Activated T-cell treated with anti-CD3 and anti-CD28 coated beads, Interleukin-2, amount 50 U/mL, for 24 hours (primary cell): ENCODE data around the gene PIGK.

Experiments
- DNase-seq: peaks from one replicate; pipeline ENCODE4 v3.0.0-alpha.2; 2020
- H3K27ac Mint-ChIP-seq: 2 replicates; pipeline ENCODE4 v1.8.0; 2020; ENCODE audit warnings: mild to moderate bottlenecking, mixed read lengths
- H3K27me3 Mint-ChIP-seq: 2 replicates; pipeline ENCODE4 v1.8.0; 2020; ENCODE audit warnings: mixed read lengths
- H3K36me3 Mint-ChIP-seq: 2 replicates; pipeline ENCODE4 v1.8.0; 2020; ENCODE audit warnings: low read depth, mixed read lengths
- H3K4me1 Mint-ChIP-seq: 2 replicates; pipeline ENCODE4 v1.8.0; 2020; ENCODE audit warnings: low read depth, mixed read lengths
- H3K4me3 Mint-ChIP-seq: 2 replicates; pipeline ENCODE4 v1.8.0; 2020; ENCODE audit warnings: mild to moderate bottlenecking, moderate library complexity, mixed read lengths
- H3K9me3 Mint-ChIP-seq: 2 replicates; pipeline ENCODE4 v1.8.0; 2020; ENCODE audit warnings: mixed read lengths

Gene PIGK

GRCh38 chr1:77051425-77051824 lies 167.8 kb downstream of the PIGK start:
- Mint-ChIP-seq H3K4me1 (peaks cover 19% of the 10 kb centered on the region), H3K36me3 (no peaks in the 10 kb centered on the region), H3K4me3 (no peak overlapping the region), H3K27me3 (no peaks in the 10 kb centered on the region), H3K27ac (no peak overlapping the region), H3K9me3 (no peaks in the 10 kb centered on the region)
- no peak for DNase-seq

- no peak overlapping the region for H3K4me3 Mint-ChIP-seq
- no peak overlapping the region for H3K27ac Mint-ChIP-seq
- peaks cover 25% of the 10 kb centered on the region for H3K4me1 Mint-ChIP-seq
- no peak for DNase-seq
- no peaks in the 10 kb centered on the region for H3K9me3 Mint-ChIP-seq
- H3K27me3 Mint-ChIP-seq: no peaks in the 10 kb centered on the region
- H3K36me3 Mint-ChIP-seq: no peaks in the 10 kb centered on the region
These were observed 170.6 kb downstream of the PIGK start for GRCh38 chr1:77048615-77049005.

GRCh38 chr1:77047978-77048614 lies 171.1 kb downstream of the PIGK start:
- H3K27me3 Mint-ChIP-seq: no peaks in the 10 kb centered on the region
- no peak overlapping the region for H3K4me3 Mint-ChIP-seq
- H3K4me1 Mint-ChIP-seq: peaks cover 25% of the 10 kb centered on the region
- no peak for DNase-seq
- H3K36me3 Mint-ChIP-seq: no peaks in the 10 kb centered on the region
- H3K9me3 Mint-ChIP-seq: no peaks in the 10 kb centered on the region
- no peak overlapping the region for H3K27ac Mint-ChIP-seq

GRCh38 chr1:77047575-77047974 lies 171.7 kb downstream of the PIGK start:
- Mint-ChIP-seq H3K36me3 (no peaks in the 10 kb centered on the region), H3K4me3 (no peak overlapping the region), H3K27me3 (no peaks in the 10 kb centered on the region), H3K9me3 (no peaks in the 10 kb centered on the region), H3K27ac (no peak overlapping the region), H3K4me1 (peaks cover 25% of the 10 kb centered on the region)
- no peak for DNase-seq

GRCh38 chr1:77044133-77044849 lies 174.9 kb downstream of the PIGK start:
- Mint-ChIP-seq H3K27me3 (peaks cover 5% of the 10 kb centered on the region), H3K9me3 (no peaks in the 10 kb centered on the region), H3K36me3 (no peaks in the 10 kb centered on the region), H3K27ac (no peak overlapping the region), H3K4me1 (peaks cover 25% of the 10 kb centered on the region), H3K4me3 (no peak overlapping the region)
- no peak for DNase-seq

- no peak overlapping the region for H3K4me3 Mint-ChIP-seq
These were observed 178.4 kb downstream of the PIGK start for GRCh38 chr1:77040826-77041225.

GRCh38 chr1:77039739-77040138 lies 179.5 kb downstream of the PIGK start:
- DNase-seq: no peak
- Mint-ChIP-seq H3K9me3 (peaks cover 7% of the 10 kb centered on the region), H3K4me3 (no peak overlapping the region), H3K27ac (no peak overlapping the region), H3K27me3 (peaks cover 9% of the 10 kb centered on the region), H3K4me1 (no peaks in the 10 kb centered on the region), H3K36me3 (no peaks in the 10 kb centered on the region)

More at GRCh38 chr1:77040826-77041225, 178.4 kb downstream of the PIGK start:
- peaks cover 7% of the 10 kb centered on the region for H3K9me3 Mint-ChIP-seq
- no peak overlapping the region for H3K27ac Mint-ChIP-seq
- no peaks in the 10 kb centered on the region for H3K36me3 Mint-ChIP-seq
- H3K27me3 Mint-ChIP-seq: peaks cover 9% of the 10 kb centered on the region
- peaks cover 4% of the 10 kb centered on the region for H3K4me1 Mint-ChIP-seq
- no peak for DNase-seq

GRCh38 chr1:77039111-77039510 lies 180.1 kb downstream of the PIGK start:
- Mint-ChIP-seq H3K4me3 (no peak overlapping the region), H3K9me3 (peaks cover 7% of the 10 kb centered on the region), H3K27me3 (peaks cover 9% of the 10 kb centered on the region), H3K36me3 (no peaks in the 10 kb centered on the region), H3K27ac (no peak overlapping the region), H3K4me1 (no peaks in the 10 kb centered on the region)
- DNase-seq: no peak
